ENCODE data around the gene HS1BP3.

The HS1BP3 gene

GRCh38 chr2:20573620-20574422 lies 77.1 kb downstream of the HS1BP3 start:
- TF ChIP-seq CTCF (IDR thresholded peaks at IDR 0.05; ENCODE audit: extremely low read depth, missing control alignments): no peak
- DNase-seq (ENCODE audit: low spot score): no peak

DNA sequence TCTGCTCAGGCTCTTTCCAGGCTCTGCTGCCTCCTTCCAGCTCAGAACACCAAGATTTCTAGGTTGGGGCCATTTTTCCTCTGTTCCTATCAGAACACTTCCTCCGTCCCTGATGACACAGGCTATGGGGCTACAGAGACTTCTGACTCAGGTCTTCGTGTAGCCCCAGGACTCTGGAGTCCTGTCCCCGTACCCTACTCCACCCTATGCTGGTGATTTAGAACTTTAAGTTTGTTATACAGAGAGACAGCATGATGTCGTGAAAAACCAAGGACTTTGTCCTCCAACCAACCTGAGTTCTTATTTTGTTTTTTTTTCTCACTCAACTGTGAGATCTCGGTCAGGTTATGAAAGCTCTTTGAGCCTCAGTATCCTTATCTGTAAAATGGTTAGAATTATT lies 78.7 kb downstream of the HS1BP3 start:
- TF ChIP-seq CTCF (IDR thresholded peaks at IDR 0.05; ENCODE audit: extremely low read depth, missing control alignments): no peak
- no peak for DNase-seq (ENCODE audit: low spot score)

- DNase-seq (ENCODE audit: low spot score): no peak
- no peak for TF ChIP-seq CTCF (IDR thresholded peaks at IDR 0.05; ENCODE audit: extremely low read depth, missing control alignments)
Observed at GRCh38 chr2:20571644-20572215, 79.2 kb downstream of the HS1BP3 start.

DNA sequence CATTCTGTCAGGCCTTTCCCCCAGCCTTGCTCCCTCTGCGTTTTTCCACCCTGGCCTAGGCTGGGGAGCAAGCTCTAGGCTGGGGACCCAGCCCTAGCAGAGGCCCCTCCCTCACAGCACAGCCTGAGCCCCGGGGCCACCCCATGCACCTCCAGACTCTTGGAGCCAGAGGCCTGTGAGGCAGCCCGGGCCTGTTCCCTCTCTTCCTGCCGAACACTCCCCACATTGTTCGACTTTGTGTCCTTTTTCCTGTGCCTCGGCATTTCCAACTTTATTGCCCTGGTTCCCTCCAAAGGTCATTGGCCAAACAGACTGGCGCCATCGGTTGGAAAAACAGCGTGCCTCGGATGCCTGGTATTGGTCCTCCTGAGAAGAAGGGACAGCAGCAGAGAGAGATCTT lies 79.7 kb downstream of the HS1BP3 start:
- TF ChIP-seq CTCF (IDR thresholded peaks at IDR 0.05; ENCODE audit: extremely low read depth, missing control alignments): no peak
- DNase-seq (ENCODE audit: low spot score): no peak

GRCh38 chr2:20570249-20570648 lies 80.6 kb downstream of the HS1BP3 start:
- DNase-seq (ENCODE audit: low spot score): no peak
- TF ChIP-seq CTCF (IDR thresholded peaks at IDR 0.05; ENCODE audit: extremely low read depth, missing control alignments): no peak

- DNase-seq (ENCODE audit: low spot score): no peak
- no peak for TF ChIP-seq CTCF (IDR thresholded peaks at IDR 0.05; ENCODE audit: extremely low read depth, missing control alignments)
Observed at GRCh38 chr2:20569464-20570223, 81.3 kb downstream of the HS1BP3 start.
